ENCODE data around the gene SMG6.

SMG6 gene

DNA sequence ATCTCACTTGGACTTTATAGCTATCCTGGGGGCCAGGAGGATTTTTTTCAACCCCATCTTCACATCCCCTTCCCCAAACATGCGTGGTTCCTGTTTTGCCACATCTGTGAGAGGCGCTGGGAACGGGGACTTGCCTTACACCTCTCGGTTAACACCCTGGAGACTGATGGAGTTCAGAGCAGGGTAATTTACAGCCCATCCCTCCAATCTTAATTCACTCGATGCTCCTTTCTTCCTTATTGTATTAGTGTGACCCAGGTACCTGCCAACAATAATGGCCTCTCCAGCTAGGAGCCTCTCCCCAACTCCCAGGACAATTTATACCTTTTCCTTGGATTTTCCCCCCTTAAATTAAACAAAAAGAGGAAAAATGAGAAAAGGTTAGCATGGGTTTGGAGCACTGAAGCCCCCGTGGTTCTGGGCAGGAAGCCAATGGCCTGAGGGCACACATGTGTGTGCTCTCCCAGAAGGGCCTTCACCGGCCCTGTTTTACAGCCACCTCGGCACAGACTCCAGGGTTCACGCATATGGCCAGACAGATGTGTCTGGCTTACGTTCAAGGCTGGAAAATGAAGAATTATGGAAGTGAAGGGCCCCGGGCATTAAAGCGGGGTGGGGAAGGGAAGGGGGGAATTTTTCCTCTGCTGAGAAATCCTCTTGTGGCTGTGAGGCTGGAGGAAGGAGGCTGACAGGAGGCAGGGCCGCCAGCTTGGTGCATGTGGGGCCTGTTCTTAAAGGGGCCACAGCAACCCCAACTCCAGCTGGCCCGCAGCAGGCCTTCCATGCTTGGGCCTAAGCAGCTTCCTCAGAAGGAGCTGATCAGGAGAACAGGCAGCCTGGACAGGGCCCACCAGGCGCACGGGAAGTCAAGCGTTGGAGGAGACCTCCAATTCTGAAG, 227.2 kb downstream of the SMG6 start:
- DNase-seq (ENCODE audit: low read depth): no peak

DNA sequence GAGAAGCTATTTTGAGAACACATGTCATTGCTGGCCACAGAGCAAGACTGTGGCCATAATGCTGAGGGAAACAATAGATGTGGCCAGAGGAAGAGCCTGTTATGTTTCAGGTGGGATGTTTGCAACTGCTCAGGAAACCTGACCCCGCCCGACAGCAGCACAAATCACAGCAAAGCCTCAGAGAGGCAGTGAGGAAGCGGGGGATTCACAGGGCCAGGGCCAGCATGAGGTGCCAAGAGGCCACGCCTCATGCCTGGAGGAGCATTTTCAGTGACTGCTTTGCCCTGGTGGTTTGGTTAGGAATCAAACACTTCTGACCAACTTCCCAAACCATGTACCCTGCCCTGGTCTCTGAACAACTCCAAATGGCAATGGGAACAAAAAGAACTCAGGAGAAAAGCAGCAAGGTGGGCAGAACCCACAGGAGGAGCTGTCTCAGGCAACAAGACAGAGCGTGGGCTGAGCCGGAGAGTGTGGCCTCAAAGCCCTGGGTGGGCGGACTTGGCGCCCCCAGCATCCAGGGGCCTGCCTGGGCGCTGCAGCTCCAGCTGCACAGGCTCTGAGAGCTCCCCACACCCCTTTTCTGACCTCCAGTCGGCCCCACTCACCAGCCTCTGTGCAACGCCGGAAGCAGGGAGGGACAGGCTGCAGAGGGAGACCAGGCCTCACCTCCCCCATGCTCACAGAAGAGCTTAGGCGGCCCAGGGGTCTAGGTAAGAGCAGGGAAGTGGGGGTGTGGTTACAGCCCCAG, 228.1 kb downstream of the SMG6 start:
- DNase-seq (ENCODE audit: low read depth): no peak

DNA sequence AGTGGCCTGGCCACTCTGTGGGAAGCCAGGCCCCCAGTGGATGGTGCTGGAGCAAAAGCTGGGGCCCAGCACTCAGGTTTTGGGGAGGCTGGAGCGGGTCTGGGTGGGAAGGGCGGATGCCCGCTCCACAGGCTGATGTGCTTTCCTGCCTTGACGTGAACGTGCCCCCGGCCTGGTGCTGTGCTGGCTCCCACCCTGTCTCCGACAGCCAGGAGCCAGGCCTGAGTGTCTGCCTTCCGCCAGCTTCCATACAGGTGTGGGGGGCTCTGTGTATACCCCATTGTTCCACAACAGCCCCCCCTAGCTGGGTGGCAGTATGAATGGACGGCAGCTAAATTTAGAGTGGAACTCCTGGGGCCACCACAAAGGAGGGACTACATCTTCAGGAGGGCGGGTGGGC, 228.7 kb downstream of the SMG6 start:
- DNase-seq (ENCODE audit: low read depth): no peak

DNA sequence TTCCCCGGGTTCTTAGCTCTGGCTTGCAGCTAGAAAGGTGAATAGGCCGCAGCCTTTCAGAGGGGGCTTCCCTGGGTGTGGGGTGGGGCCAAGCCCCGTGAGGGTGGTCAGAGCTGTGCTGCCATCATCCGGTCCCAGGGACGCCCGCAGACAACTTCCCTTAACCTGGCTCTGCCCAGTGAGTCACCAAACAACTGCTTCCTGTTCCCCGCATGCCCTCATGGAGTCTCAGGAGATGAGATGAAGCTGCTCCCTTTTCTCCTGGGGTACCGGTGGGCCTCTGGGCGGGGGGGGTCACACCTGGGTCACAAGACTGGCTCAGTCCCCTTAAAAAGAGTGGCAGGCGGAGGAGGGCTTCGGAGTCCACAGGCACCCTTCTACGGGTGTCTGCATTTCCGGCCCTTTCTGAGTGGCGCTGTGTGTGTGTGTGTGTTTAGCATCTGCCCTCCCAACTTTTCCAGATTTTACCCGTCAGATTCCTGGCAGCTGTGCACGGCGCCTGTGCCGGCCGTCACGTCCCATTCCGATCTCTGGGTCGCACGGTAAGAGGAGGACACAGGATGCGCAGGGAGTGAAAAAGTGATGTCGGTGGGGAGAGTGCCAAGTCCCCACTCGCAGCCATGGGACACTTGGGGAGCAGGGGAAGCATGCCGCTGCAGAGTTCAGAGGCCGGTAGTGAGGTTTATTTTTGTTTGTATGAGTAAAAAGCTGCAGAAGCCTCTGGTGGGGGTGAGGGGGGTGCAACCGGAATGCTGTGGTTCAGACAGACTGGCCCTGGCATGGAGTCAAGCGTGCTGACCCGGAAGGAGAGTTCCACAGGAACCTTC, 231.9 kb downstream of the SMG6 start:
- DNase-seq (ENCODE audit: low read depth): no peak

DNA sequence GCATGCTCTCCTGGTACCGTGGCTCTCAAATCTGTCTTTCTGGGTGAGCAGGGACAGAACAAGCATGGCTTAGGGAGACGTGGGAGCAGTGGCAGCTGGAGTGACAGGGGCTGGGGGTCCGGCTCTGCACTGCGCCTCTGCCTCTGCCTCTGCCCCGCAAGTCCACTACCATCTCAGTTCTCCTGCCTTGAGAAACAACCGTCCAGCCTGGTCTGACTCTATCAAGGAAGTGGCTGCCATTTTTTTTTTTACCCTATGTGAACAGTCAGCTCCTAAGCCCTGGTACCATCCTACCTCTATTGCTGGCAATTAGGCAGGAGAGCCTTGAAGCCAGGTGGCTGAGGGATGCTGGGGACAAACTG, 232.6 kb downstream of the SMG6 start:
- DNase-seq (ENCODE audit: low read depth): no peak

DNA sequence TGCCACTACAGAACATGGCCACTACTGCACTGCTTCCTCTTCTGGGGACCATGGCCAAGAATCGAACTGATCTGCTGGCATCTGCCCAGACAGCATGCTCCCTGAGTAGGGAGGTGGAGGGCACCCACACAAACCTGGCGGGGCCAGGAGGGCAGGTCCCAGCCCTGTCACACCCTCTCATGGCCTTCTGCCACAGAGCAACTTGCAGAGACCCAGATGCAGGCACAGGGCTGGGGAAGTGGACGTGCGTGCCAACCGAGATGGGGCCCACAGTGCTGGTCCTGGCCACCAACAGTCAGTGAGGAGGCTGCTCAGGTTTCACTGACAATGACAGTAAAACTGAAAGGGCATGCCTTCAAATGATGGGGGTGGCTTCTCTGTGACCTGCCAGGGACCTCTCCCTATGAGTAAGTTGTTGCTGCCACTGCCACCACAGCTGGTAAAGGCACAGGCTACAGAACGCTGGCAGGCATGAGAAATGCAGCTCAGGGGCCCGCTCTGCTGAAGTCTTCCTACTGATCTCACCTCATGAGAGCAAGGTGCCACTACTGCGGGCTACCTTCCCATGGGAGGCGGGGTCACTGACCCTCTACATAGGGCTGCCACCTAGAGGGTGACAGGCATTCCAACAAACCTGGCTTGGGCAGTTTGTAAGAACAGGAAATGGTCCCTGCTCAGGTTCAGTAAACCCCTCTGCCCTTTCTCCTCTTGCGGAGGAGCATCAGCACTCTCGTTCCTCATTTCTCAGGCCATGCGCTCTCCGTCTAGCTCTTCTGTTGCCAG, 233.2 kb downstream of the SMG6 start:
- DNase-seq (ENCODE audit: low read depth): peak; percentile 30

DNA sequence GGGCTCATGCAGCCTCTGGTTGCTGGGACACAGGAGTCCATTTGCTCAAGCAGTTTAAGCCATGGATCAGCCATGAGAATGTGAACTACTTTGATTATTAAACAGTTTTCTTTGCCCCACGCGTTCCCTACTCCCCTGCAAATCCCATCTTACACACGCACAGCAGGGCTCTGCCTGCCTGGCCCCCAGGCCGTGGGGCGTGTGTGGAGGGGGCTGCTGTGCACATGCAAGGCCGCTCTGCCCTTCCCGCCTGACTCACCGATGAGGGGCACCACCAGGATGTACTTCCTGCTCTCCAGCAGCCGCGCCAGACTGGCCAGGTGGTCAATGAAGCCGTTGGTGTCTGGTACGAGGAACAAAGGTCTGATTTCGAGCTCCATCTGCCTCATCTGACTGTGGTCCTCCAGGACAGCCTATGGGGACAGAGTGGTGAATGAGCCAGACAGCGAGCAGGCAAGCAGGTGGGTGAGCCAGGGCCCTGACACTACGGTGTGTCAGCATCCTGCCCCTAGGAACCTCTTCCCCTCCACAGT, 235.0 kb downstream of the SMG6 start:
- DNase-seq (ENCODE audit: low read depth): no peak

DNA sequence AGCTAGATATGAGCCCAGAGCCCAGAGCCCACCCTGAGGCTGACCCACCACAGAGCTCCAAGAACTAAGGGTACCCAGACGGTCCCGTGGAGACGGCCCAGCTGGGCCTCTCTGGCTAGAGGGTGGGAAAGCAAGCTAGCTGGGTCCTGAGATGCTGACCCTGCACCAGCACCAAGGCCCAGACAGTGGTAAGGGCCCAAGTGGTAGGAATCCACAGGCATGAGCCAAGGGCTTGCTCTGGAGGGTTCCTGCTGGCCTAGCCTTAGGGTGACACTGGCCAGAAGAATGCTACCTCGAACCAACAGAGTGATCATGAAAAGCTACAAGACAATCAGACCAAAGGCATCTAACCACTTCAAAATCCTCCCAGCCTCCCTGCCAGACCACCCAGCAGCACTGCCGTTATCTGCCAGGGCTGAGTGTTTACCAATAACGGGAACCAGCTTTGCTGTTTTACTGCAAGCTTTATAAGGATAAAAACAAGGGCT, 235.5 kb downstream of the SMG6 start:
- DNase-seq (ENCODE audit: low read depth): no peak

DNA sequence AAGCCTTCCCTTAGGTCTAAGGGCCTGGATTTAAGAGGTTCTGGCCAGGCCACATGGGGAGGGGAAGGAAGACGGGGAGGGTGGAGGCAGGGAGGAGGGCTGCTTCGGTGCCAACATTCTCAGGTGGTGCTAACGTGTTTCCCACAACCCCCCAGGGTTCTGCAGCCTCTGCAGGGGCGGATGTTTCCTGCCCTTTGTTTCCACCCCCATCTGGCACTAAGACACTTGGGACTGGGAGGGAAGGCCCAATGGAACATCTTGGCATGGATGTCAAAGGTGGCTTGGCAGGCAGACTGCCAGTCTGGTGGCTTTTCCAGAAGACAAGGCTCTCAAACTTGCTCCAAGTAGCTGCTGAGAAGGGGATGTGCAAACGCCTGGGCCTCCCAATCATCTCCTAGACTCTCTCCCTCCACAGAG, 236.0 kb downstream of the SMG6 start:
- DNase-seq (ENCODE audit: low read depth): no peak

DNA sequence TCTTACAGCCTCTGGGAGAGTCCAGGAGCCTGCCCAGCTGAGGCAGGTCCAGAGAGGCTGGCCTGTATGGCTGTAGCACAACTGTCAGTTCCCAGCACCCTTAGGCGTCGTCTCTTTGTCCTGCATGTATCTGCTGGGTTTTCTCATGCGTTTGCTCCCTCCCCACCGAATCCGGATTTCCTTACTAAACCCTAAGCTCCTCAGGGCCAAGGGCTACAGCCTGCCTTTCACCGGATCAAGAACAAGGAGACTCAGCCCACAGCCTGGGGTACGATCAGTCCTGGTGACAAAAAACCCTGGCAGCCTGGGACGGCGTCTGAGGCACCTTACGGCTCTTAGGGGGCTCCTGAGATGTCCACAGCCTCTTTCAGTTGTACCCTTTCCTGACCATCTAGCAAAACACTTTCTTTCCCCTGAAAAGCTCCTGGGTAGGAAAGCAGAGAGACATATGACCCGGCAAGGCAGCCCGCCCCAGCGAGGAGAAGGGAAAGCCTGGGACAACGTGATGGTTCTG, 236.5 kb downstream of the SMG6 start:
- DNase-seq (ENCODE audit: low read depth): no peak

DNA sequence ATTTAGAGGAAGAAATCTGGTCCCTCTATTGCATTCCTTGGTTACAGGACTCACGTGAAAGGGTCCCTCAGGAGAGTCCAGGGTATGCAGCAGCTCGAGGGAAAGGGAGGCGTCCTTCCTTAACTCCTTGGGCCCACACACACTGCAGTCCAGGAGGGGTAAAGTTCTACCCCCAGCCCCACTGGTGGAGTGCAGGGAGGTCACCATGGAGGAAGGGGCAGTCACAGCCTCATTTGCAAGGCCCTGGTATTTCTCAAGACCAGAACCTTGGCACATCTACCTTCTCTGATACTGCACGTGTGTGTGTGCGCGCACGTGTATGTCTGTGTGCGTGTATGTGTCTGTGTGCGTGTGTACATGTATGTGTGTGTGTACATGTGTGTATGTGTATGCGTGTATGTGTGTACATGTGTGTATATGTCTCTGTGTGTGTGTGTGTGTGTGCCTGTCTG, 237.6 kb downstream of the SMG6 start:
- no peak for DNase-seq (ENCODE audit: low read depth)

DNA sequence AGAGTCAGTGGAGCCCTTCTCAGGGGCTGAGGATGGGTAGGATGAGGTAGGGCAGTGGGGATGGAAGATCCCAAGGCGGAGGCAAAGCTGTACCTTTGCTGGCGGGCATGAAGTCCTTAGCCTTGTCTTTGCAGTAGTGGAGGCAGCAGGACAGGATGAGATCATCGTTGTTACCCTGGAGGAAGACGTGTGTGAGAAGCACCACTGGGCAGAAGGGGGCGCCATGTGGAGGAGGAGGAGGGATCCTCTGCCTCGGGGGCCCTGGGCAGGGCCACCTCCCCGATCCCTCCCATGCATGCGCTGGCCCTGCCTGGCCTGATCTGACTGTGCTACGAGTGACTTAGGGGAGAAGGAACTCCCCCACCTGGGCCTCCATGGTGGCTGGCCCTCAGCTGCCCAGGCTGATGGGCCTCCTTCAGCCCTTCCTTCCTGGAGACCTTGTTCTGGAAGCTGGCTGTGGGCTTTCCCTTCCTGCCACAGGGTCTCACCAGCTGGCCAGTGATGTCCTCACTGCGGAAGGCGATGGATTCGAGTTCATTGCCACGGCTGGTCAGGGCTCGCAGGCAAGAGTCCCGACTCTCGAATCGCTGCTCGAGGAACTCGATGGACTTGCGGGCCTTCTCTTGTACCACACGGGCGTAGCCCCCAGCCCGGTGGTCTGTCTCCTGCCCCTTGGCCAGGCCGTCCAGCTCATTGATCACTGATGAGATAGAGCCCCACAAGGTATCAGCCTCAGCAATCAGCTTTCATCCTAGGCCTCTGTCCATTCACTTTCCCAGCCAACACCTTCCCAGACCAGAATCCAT, 238.4 kb downstream of the SMG6 start:
- DNase-seq (ENCODE audit: low read depth): peak; percentile 51

DNA sequence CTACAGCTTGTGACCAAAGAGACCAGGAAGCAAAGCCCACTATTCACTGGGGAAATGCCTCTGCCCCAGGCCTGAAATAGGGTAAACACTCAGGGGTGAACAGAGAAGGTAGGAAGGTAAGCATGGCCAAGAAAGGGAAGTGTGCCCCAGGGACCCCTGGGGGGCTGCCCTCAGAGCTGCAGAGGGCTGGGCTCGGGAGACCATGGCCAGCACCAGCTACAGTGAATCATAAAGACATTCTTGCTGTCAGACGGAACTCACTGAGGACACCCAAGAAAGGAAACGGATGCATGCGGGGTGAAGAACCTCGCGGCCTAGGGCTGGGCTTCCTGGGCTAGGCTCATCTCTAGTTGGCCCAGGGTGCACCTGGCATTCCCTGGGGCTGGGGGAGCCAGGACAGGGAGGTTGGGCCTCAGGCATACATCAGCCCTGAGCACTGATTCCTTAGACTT, 239.0 kb downstream of the SMG6 start:
- no peak for DNase-seq (ENCODE audit: low read depth)

DNA sequence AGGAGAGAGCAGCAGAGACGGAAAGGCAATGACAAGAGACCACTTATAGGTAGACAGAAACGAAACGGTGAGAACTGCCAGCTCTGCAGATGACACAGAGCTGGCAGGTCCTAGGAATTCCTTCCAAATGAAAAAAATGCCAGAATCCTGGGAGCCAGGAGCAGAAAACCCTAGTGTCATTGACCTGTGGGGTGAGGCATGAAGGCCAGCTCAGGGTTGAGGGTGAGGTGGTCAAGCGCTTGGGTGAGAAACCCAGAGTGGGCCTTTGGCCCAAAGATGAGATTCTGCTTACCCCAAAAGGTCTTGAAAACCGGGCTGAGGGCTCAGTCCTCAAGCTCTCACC, 239.5 kb downstream of the SMG6 start:
- no peak for DNase-seq (ENCODE audit: low read depth)

DNA sequence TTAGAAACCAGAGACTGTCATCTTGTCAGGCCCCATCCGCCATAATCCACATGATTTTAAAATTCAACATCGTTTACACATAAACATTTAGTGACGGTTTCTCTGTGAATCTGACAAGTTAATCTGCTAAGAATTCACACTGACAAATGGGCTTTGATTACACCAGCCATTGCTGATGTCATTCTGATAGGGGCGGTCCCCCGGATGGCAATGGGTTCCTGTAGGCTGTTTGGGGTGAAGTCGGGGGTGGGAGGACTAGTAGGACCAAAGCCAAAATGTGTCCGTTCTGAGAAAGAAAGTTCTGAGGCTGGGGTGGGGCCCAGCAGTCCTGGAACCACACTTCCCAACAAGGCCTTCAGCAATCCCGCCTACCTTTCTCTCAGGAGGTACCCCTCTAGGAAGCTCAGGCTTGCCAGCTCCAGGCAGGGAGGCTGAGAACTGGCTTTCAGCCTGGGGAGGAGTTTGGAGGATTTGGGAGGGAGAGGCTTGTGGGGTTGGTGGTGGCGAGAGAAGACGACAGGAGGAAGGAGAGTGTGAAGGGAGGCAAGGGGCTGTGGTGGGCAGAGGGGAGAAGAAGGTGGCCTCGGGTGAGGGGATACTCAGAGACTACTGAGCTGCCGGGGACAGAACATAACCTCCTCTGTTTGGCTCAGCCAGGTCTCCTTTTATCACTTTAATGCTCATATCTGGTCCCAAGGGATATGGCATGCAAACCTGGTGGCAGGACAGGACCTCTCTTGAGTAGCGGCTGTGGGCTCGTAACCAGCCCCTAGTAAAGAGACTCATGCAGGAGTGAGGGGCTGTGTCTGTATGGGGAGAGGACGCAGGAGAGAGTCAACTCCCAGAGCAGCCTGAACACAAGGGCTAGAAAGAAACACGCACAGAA, 240.1 kb downstream of the SMG6 start:
- DNase-seq (ENCODE audit: low read depth): no peak

DNA sequence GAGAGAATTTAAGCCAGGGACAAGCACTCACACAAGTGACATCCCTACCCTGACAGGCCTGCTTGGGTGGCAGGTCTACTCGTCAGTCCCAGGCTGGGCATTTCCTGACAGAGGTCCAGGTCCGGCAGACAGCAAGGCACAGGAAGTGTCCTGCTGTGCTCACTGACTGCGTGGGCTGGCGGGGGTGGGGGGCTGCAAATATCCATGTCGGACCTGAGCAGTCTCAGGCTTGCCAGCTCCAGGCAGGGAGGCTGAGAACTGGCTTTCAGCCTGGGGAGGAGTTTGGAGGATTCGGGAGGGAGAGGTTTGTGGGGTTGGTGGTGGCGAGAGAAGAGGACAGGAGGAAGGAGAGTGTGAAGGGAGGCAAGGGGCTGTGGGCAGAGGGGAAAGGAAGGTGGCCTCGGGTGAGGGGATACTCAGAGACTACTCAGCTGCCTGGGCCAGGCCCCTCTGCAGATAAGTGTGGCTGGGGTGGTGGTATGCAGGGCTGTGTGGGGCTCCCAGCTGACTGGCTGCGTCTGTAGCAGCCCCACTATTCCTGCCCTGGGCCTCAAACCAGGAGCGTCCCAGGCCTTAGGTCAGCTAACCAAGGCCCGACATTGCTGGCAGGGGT, 240.9 kb downstream of the SMG6 start:
- no peak for DNase-seq (ENCODE audit: low read depth)

DNA sequence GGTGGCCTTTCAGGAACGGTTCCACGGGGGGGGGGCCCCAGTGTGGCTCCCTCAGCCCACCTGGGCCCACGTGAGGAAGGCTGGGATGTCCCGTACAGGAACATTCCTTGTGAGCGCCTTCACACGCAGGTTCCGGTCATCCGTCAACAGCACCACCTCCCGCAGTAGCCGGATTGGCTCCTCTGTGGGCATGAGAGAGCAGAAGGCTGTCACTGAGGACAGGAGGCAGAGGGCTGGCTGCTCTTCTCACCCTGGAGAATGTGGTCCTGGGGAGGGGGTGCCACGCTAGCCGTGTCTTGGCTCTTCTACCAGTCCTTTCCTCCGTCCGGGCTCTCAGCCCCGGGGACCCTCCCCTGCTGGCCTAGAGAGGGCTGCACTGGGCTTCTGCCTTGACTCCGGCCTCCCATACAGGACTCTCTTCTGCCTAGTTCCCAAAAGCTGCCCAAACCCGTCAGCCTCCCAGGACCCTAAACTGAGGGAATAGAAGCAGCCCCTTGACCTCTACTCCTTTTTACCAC, 242.1 kb downstream of the SMG6 start:
- no peak for DNase-seq (ENCODE audit: low read depth)

DNA sequence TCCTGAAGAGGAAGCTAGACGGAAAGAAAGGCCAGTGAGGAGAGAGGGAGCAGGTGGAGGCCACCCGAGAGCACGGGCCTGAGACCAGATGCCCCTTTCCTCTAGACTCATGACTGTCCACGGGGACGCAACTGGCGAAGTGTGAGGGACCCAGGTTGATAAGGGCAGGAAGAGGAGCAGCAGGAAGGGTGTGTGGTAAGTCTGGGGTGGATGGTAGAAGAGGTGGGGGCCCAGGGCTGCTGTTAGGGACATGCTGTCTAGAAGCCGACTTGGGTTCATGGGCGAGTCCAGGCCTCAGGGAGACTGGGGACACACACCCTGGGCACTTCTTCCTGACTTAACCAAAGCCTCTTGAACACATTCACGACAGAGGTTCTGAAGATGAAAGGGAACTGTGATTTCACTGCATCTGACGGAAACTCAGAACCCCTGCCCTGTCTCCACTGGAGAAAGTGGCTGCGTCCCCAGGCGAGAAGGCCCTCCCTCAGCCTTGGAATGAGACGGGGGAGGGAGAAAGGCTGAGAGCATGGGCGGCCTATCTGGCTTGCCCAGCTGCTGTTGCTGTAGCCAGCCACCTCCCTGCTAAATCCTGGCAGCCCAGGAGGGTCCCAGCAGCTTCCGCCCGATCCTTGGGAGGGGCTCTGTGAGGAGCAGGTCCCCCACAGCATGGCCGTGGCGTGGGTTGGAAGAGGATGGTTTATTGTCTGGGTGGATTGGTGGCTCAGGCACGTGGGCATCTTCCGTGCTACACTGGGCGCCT, 242.7 kb downstream of the SMG6 start:
- DNase-seq (ENCODE audit: low read depth): no peak

All from activated gamma-delta T cell treated with anti-CD3 and anti-CD28 coated beads, Interleukin-2, amount 50 U/mL, for 16 hours (primary cell).